HG03354 (cell line): ENCODE results near the gene SS18L1.
A peak's percentile ranks its signal among the peaks of the same experiment; 100 is the strongest.
"Not testable (repeated sequence)": the region's sequence is repeated elsewhere in the genome, so short reads cannot be mapped to it uniquely, and the experiment has no call there.

Source experiments
- ATAC-seq: cut with Tn5 transposase; IDR thresholded peaks from one replicate; pipeline ENCODE4 v1.9.1; 2021; ENCODE audit warnings: mild to moderate bottlenecking; ENCODE audit not compliant: unreplicated experiment, poor library complexity, severe bottlenecking

SS18L1 gene, protein sequence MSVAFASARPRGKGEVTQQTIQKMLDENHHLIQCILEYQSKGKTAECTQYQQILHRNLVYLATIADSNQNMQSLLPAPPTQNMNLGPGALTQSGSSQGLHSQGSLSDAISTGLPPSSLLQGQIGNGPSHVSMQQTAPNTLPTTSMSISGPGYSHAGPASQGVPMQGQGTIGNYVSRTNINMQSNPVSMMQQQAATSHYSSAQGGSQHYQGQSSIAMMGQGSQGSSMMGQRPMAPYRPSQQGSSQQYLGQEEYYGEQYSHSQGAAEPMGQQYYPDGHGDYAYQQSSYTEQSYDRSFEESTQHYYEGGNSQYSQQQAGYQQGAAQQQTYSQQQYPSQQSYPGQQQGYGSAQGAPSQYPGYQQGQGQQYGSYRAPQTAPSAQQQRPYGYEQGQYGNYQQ

GRCh38 chr20:62143081-62143956 lies at the start of gene SS18L1, which contains the start of gene PSMA7:
TSS of gene SS18L1 (plus strand) at chr20:62143769. CDS start at chr20:62143821, 52 bp downstream.
TSS of gene PSMA7 (minus strand) at chr20:62143394. CDS start at chr20:62143303, 91 bp downstream.
- ATAC-seq = peak; percentile 83

- no peak for ATAC-seq
Observed at GRCh38 chr20:62096421-62097380, 46.9 kb upstream of the SS18L1 start.

GRCh38 chr20:62097881-62098407 lies 45.6 kb upstream of the SS18L1 start:
- ATAC-seq = no peak

GRCh38 chr20:62101078-62101477 lies 42.5 kb upstream of the SS18L1 start:
- ATAC-seq = no peak

DNA sequence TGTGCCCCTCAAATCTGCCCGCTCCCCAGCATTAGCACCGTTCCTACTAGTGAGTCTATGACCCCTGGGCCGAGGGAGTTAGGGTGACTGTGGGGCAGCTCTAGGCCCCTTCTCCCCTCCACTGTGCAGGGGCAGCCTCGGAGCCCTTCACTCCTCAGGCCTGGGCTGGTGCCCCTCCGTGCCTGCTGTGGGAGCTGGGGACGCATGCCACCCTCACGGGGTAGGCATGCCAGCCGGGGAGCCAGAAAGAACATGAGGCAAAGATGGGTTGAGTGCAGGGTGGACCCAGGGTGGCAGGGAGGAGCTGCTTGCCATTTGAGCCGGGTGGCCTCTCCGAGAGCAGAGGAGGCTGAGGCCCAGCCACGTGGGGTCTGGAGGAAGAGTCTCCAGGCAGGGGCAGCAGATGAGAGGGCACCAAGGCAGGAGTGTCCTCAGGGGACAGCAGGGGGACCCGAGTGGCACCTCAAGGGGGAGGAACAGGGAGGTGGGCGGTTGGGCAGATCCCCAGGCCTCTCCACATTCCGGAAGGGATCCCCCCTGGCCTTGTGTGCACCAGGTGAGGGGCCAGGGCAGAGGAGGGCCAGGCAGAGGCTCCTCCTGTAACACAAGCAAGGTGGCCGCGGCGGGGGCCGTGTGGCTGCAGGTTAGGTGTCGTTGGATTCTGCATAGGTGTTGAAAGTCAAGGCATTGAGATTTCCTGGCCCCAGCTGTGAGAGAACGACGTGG lies 39.9 kb upstream of the SS18L1 start:
- ATAC-seq = no peak

DNA sequence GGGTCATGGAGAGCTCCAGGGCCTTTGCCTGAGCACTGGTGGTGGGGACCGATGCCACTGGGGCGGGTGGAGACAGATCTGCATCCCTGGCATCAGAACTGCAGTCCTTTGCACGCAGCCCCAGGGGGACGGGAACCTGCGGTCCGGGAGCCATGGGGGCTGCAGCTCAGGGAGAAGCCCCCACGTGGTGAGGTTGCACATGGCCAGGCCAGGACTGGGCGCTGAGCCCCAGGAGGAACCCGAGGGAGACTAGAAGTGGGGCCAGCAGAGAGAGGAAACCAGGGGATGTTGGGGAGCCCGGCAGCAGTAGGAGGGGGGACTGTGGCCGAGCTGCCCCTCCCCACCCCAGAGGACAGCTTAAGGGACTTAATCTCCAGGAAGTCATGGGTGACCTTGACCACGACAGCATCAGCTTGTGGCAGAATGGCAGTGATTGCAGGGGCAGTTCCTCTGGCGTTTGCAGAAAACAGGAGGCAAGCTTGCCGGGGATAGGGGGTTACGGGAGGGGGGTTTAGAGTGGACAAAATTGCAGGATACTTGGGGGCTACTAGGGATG lies 39.3 kb upstream of the SS18L1 start:
- ATAC-seq = no peak

DNA sequence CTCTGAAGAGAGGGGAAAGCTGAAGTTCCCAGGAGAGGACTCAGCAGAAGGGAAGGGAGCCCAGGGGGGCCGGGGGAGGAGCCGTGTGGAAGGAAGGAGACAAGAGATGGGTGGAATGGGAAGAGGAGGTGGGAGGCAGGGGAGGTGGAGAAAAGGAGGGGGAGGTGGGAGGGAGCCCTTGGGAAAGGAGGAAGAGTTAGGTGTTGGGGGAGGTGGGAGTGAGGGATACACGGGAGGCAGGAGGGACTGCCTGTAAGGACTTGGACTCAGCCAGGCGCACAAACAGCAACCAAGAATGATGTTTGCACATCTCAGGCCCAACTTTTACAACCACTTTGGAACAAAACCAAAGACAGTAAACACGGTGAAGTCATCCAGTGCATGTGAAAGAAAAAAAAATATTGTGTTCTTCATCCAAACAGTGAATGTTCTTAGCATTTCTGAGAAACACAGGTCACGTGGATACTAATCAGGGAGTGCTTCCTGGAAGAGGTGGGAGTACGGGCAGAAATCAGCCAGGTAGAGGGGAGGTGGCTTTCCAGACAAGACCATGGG lies 38.7 kb upstream of the SS18L1 start:
- no peak for ATAC-seq

GRCh38 chr20:62105592-62105991 lies 38.0 kb upstream of the SS18L1 start:
- ATAC-seq = no peak

GRCh38 chr20:62111148-62111547 lies 32.4 kb upstream of the SS18L1 start:
- ATAC-seq = no peak

GRCh38 chr20:62112368-62112767 lies 31.2 kb upstream of the SS18L1 start:
- ATAC-seq = no peak

DNA sequence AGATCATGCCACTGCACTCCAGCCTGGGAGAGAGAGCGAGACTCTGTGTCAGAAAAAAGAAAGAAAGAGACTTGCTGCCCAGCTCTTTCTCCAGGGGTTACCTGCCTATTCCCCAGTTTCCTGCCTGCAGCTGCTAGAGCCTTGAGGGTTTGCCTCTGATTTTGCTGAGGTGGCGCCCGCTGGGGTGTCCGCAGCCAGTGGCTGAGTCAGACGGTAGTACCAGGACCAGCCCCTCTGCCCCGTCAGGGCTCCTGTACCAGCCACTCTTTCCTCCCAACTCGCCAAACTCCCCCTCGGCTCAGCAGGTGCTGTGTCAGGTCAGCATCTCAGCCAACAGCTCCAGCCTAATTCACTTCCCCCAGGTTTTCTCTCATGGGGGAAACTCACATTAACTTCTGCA lies 28.7 kb upstream of the SS18L1 start:
- no peak for ATAC-seq

DNA sequence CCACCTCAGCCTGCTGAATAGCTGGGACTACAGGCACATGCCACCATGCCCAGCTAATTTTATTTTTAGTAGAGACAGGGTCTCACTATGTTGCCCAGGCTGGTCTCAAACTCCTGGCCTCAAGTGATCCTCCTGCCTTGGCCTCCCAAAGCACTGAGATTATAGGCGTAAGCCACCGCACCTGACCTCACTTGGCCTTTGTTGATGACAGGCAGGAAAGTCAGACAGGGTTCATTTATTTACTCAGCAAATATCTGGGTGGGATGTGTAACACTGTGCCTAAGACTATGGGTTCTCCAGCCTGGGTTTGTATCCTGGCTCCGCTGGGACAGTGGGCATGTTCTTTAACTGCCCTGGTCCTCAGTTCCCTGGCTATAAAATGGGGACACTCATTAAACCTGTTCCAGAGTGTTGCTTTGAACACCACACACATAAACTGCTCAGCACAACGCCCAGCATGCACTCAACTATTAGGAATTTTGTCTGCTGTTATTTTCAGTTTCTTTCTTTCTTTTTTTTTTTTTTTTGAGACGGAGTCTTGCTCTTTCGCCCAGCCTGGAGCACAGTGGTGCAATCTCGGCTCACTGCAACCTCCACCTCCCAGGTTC lies 27.7 kb upstream of the SS18L1 start:
- ATAC-seq = not testable (repeated sequence)

DNA sequence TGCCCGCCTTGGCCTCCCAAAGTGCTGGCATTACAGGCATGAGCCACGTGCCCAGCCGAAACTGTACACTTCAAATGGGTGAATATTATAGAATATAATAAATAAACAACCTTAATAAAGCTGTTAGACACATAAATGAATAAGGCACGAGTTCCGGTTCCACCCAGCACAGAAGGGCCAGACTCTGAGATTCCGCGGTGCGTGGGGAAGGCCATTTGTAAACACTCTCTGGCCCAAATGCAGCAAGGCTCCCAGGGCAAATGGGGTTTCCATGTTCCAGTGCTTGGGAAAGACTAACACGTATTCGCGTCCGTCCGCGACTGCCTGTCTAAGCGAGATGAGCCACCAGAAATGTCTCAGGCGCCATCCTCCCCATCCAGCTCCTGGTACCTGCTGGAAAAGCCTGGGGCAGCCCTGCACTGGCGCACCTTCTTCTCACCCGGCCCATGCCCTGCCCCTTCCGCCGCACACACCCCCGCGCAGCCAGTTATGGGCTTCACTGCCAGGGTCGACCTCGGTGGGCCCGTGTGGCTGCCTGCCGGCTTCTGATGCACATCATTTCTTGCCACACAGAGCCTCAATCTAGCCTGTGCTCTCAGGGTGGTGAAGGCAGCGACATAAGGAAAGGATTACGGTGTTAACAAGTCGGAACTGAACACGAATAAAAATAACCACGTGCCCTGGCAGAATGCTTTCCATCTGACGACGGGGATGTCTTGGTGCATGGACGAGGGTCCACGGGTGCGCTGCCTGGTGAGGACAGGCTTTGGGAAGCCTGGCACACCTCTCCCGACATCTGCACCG lies 26.8 kb upstream of the SS18L1 start:
- no peak for ATAC-seq

DNA sequence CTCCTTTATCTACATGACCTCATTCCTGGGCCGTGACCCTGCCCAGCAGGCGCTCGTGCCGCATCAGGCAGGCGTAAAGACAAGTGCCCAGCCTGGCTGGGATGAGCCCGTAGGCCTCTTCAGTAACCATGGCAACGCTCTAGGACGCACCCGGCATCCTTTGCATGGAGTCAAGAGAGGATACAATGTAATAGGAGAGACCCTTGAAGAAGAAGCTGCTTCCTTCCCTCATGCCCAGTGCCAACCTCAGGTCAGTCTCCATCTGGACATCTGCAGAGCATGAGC lies 26.3 kb upstream of the SS18L1 start:
- ATAC-seq = no peak

- ATAC-seq = no peak
Observed at GRCh38 chr20:62117658-62118057, 25.9 kb upstream of the SS18L1 start.

DNA sequence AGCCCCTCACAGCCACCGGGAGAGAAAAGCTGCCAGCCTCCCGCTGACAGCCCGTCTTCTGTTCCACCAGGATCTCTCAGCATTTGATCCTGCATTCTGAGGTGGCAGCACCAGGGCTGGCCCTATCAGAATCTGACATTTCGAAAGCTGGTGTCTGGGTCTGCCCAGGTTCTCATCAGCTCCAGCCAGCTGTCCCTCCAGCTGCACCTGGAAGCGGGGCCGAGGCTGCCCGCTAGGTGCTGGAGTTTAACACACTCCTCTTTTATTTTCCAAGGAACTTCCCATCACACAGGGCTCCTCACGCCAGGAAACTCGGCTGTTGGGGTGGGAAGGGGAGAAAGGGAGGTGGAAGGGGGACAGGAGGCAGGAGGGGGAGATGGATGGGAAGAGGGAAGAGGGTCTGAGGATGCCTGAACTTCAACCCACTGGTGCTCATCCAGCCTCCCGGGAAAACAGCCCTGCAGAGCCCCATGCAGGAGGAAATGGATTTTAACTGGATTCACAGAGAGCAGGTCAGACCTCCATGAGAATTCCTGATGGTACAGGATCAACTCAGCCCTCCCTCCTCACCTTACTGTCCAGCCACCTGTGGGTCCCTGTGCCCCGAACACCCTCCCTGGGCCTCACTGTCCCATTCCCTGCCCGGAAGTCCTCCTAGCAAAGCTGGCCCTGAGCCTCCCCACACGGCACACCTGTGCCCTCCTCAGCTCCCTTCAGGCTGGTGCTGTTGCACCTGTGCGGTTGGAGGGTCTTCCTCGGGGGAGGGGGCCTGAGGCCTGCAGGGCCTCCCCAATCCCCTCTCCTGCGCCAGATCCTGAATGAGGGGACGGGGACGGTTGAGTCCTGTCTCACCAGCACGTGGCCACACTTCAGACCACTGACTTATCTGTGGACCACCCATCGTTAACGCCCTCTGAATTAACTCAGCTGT lies 25.2 kb upstream of the SS18L1 start:
- no peak for ATAC-seq
